ENCODE results near the gene PPP5C. TPM values are rescaled to one million over a fixed set of nuclear protein-coding genes. Genes with fewer than 3 reads are reported as not detected.

The PPP5C gene
- total and polyA plus RNA-seq, 2 of the 8 experiments (the other 6 are each of a cell fraction or from before 2014, with no cell fraction given) = 112 to 156 TPM

- TF ChIP-seq CHD7 (IDR thresholded peaks at IDR 0.05; ENCODE audit: insufficient replicate concordance, low read length) = no peak
- TF ChIP-seq GABPA (IDR thresholded peaks at IDR 0.05; ENCODE audit: borderline replicate concordance, insufficient read depth, low read length) = no peak
- TF ChIP-seq TAF1 (IDR thresholded peaks at IDR 0.05; ENCODE audit: low read depth, low read length) = no peak
- TF ChIP-seq BCL11A (IDR thresholded peaks at IDR 0.05; ENCODE audit: low read depth in 2 of 2, low read length in 2 of 2) = no peak
- TF ChIP-seq SAP30 (IDR thresholded peaks at IDR 0.05; ENCODE audit: insufficient read depth, insufficient replicate concordance, low read length) = no peak
- TF ChIP-seq RBBP5 (IDR thresholded peaks at IDR 0.05; ENCODE audit: borderline replicate concordance, low read depth, low read length) = no peak
- TF ChIP-seq CREB1 (IDR thresholded peaks at IDR 0.05) = no peak
- no peak for TF ChIP-seq CTBP2 (IDR thresholded peaks at IDR 0.05; ENCODE audit: borderline replicate concordance, insufficient read depth, insufficient read length, low read length)
- TF ChIP-seq CBX8 (IDR thresholded peaks at IDR 0.05; ENCODE audit: borderline replicate concordance, low read depth, low read length) = no peak
- no peak for TF ChIP-seq JUN (IDR thresholded peaks at IDR 0.05; ENCODE audit: low read depth, low read length)
- no peak for TF ChIP-seq SP1 (IDR thresholded peaks at IDR 0.05; ENCODE audit: low read depth, low read length)
- no peak for TF ChIP-seq SP4 (IDR thresholded peaks at IDR 0.05; ENCODE audit: low read length)
These were observed 6.7 kb upstream of the PPP5C start (continued) for GRCh38 chr19:46340051-46340659.

Measured in H1 (cell line).